Esophagus squamous epithelium (tissue), 4 donors: Measurements from ENCODE around the gene GNRH2.

ENCODE experiments used
- CTCF ChIP-seq, 6 experiments: fragments of 450-650 bp in 4 of 6; fragments of 200-600 bp in 2 of 6; sonication (generic) in 2 of 6; IDR thresholded peaks; one replicate each; pipeline ENCODE4 v1.5.1; 2016 to 2019; ENCODE audit warnings: antibody characterized with exemption in 6 of 6, mild to moderate bottlenecking in 4 of 6, moderate library complexity in 4 of 6
- POLR2A ChIP-seq, 4 donors: fragments of 450-650 bp; IDR thresholded peaks; one replicate each; pipeline ENCODE4 v1.6.1; 2017; ENCODE audit warnings: antibody characterized with exemption in 4 of 4, mild to moderate bottlenecking in 4 of 4, moderate library complexity in 3 of 4

GRCh38 chr20:3021777-3022176 is 21.6 kb upstream of the GNRH2 start:
- TF ChIP-seq CTCF (IDR thresholded peaks at IDR 0.05) (no peak), POLR2A (IDR thresholded peaks at IDR 0.05) (no peak)
